Measurements from ENCODE around the gene ARHGEF1. TPM values are rescaled to one million over a fixed set of nuclear protein-coding genes. Genes with fewer than 3 reads are reported as not detected.

Gene ARHGEF1
- total and polyA plus RNA-seq, 7 experiments from 2014 or later, result 184 to 1,236 (median 1,084) TPM

- H3K36me3 Mint-ChIP-seq, result peaks cover 0 to 5% (median 4%) of the 10 kb centered on the region in 5 donors
- POLR2A ChIA-PET, result interaction anchor here (0.5 to 11.3 kb wide), 5 partner anchors 8 to 50 kb away, joined by 3 to 565 read pairs (median 43); partner anchors contain the start of genes ARHGEF1, ERFL and RPS19
- no peak for ATAC-seq
- H3K9me3 Mint-ChIP-seq, result peaks cover 0 to 4% (median 0%) of the 10 kb centered on the region in 11 donors
- Histone ChIP-seq H3K27ac (ENCODE audit: low read depth, low read length) (peak overlapping the region; percentile 86), H3K9me3 (ENCODE audit: control insufficient read depth in 2 of 3, low read length in 3 of 3) (no peaks in the 10 kb centered on the region), H3K27me3 (ENCODE audit: control insufficient read depth in 2 of 2, insufficient read depth in 2 of 2, low read length in 2 of 2) (no peaks in the 10 kb centered on the region), H3K4me3 (ENCODE audit: low read length) (peak overlapping the region; percentile 15), H3K36me3 (ENCODE audit: control insufficient read depth in 2 of 3, insufficient read depth in 3 of 3, low read length in 3 of 3) (peaks cover 0 to 2% (median 0%) of the 10 kb centered on the region in 3 experiments), H3K4me1 (ENCODE audit: control insufficient read depth in 2 of 2, insufficient read depth in 2 of 2, low read length in 2 of 2) (peaks cover 74 to 80% of the 10 kb centered on the region in 2 donors)
- H3K27ac Mint-ChIP-seq, result peak overlapping the region; percentile 94 to 99 (median 98)
- H3K4me3 Mint-ChIP-seq, result peak overlapping the region in 8 of 10 donors; percentile 60 to 82 (median 76)
- peak in 1 of 9 donors; percentile 30 for DNase-seq
- CTCF ChIA-PET, result interaction anchor here (0.6 to 8.7 kb wide), 2 partner anchors 9 to 20 kb away, joined by 3 to 151 read pairs; no protein-coding TSS in a partner anchor
- no peaks in the 10 kb centered on the region for H3K27me3 Mint-ChIP-seq
- intact Hi-C loops (cut with micrococcal nuclease), result no loop called here
- peaks cover 35 to 85% (median 59%) of the 10 kb centered on the region in 7 donors for H3K4me1 Mint-ChIP-seq
Observed at GRCh38 chr19:41877916-41878905, 4.8 kb upstream of the ARHGEF1 start.

GRCh38 chr19:41879080-41879479 is 3.9 kb upstream of the ARHGEF1 start:
- peaks cover 32 to 77% (median 54%) of the 10 kb centered on the region in 7 donors for H3K4me1 Mint-ChIP-seq
- Histone ChIP-seq H3K27ac (ENCODE audit: low read depth, low read length) (peak overlapping the region; percentile 86), H3K4me3 (ENCODE audit: low read length) (no peak overlapping the region), H3K36me3 (ENCODE audit: control insufficient read depth in 2 of 3, insufficient read depth in 3 of 3, low read length in 3 of 3) (peaks cover 0 to 10% (median 0%) of the 10 kb centered on the region in 3 experiments), H3K9me3 (ENCODE audit: control insufficient read depth in 2 of 3, low read length in 3 of 3) (no peaks in the 10 kb centered on the region), H3K4me1 (ENCODE audit: control insufficient read depth in 2 of 2, insufficient read depth in 2 of 2, low read length in 2 of 2) (peaks cover 66 to 72% of the 10 kb centered on the region in 2 donors), H3K27me3 (ENCODE audit: control insufficient read depth in 2 of 2, insufficient read depth in 2 of 2, low read length in 2 of 2) (no peaks in the 10 kb centered on the region)
- no peak for DNase-seq
- peaks cover 6 to 12% (median 10%) of the 10 kb centered on the region in 5 donors for H3K36me3 Mint-ChIP-seq
- ChIA-PET POLR2A (interaction anchor here (0.5 to 11.3 kb wide), 3 partner anchors 8 to 33 kb away, joined by 3 to 565 read pairs (median 7); partner anchors contain the start of gene ARHGEF1), CTCF (no interaction called here)
- intact Hi-C loops (cut with micrococcal nuclease), result no loop called here
- peaks cover 0 to 4% (median 0%) of the 10 kb centered on the region in 11 donors for H3K9me3 Mint-ChIP-seq
- no peak for ATAC-seq
- peak overlapping the region in 8 of 9 donors; percentile 94 to 99 (median 98) for H3K27ac Mint-ChIP-seq
- H3K27me3 Mint-ChIP-seq, result no peaks in the 10 kb centered on the region
- peak overlapping the region in 3 of 10 donors; percentile 5 to 82 (median 6) for H3K4me3 Mint-ChIP-seq

- Histone ChIP-seq H3K4me3 (ENCODE audit: low read length) (no peak overlapping the region), H3K27ac (ENCODE audit: low read depth, low read length) (peak overlapping the region; percentile 86), H3K36me3 (ENCODE audit: control insufficient read depth in 2 of 3, insufficient read depth in 3 of 3, low read length in 3 of 3) (peaks cover 0 to 16% (median 0%) of the 10 kb centered on the region in 3 experiments), H3K4me1 (ENCODE audit: control insufficient read depth in 2 of 2, insufficient read depth in 2 of 2, low read length in 2 of 2) (peaks cover 63 to 65% of the 10 kb centered on the region in 2 donors), H3K9me3 (ENCODE audit: control insufficient read depth in 2 of 3, low read length in 3 of 3) (no peaks in the 10 kb centered on the region), H3K27me3 (ENCODE audit: control insufficient read depth in 2 of 2, insufficient read depth in 2 of 2, low read length in 2 of 2) (no peaks in the 10 kb centered on the region)
- POLR2A ChIA-PET, result interaction anchor here (0.6 to 13.3 kb wide), 4 partner anchors 6 to 308 kb away, joined by 3 to 565 read pairs (median 12); partner anchors contain the start of genes CD79A and RPS19
- peak overlapping the region; percentile 33 to 99 (median 93) for H3K27ac Mint-ChIP-seq
- peak overlapping the region in 9 of 10 donors; percentile 8 to 73 (median 34) for H3K4me3 Mint-ChIP-seq
- peaks cover 35 to 72% (median 55%) of the 10 kb centered on the region in 7 donors for H3K4me1 Mint-ChIP-seq
- DNase-seq, result no peak
- H3K36me3 Mint-ChIP-seq, result peaks cover 6 to 14% (median 10%) of the 10 kb centered on the region in 5 donors
- no peak for ATAC-seq
- no peaks in the 10 kb centered on the region for H3K27me3 Mint-ChIP-seq
- intact Hi-C loops (cut with micrococcal nuclease), result loop anchor here (5.0 to 10.0 kb wide), 6 partner anchors 195 to 405 kb away; partner anchors contain the start of genes GRIK5 (in 2 of the 2), ZNF574 (in 2 of the 2), DEDD2 (in 1 of the 2) and GSK3A (in 1 of the 2)
- CTCF ChIA-PET, result no interaction called here
- H3K9me3 Mint-ChIP-seq, result peaks cover 0 to 4% (median 0%) of the 10 kb centered on the region in 11 donors
Observed at GRCh38 chr19:41879670-41880328, 3.2 kb upstream of the ARHGEF1 start.

GRCh38 chr19:41880329-41880708 is 2.7 kb upstream of the ARHGEF1 start:
- Histone ChIP-seq H3K4me3 (ENCODE audit: low read length) (no peak overlapping the region), H3K27ac (ENCODE audit: low read depth, low read length) (peak overlapping the region; percentile 53), H3K4me1 (ENCODE audit: control insufficient read depth in 2 of 2, insufficient read depth in 2 of 2, low read length in 2 of 2) (peaks cover 59 to 62% of the 10 kb centered on the region in 2 donors), H3K27me3 (ENCODE audit: control insufficient read depth in 2 of 2, insufficient read depth in 2 of 2, low read length in 2 of 2) (no peaks in the 10 kb centered on the region), H3K9me3 (ENCODE audit: control insufficient read depth in 2 of 3, low read length in 3 of 3) (no peaks in the 10 kb centered on the region), H3K36me3 (ENCODE audit: control insufficient read depth in 2 of 3, insufficient read depth in 3 of 3, low read length in 3 of 3) (peaks cover 0 to 16% (median 0%) of the 10 kb centered on the region in 3 experiments)
- intact Hi-C loops (cut with micrococcal nuclease), result loop anchor here (5.0 to 10.0 kb wide), 6 partner anchors 194 to 404 kb away; partner anchors contain the start of genes GRIK5 (in 2 of the 2), ZNF574 (in 2 of the 2), DEDD2 (in 1 of the 2) and GSK3A (in 1 of the 2)
- H3K36me3 Mint-ChIP-seq, result peaks cover 10 to 16% (median 10%) of the 10 kb centered on the region in 5 donors
- H3K4me3 Mint-ChIP-seq, result peak overlapping the region in 9 of 10 donors; percentile 8 to 73 (median 34)
- peaks cover 0 to 4% (median 0%) of the 10 kb centered on the region in 11 donors for H3K9me3 Mint-ChIP-seq
- H3K27me3 Mint-ChIP-seq, result no peaks in the 10 kb centered on the region
- ATAC-seq (no peak), DNase-seq (no peak)
- CTCF ChIA-PET, result no interaction called here
- POLR2A ChIA-PET, result interaction anchor here (0.6 to 13.3 kb wide), 4 partner anchors 7 to 308 kb away, joined by 3 to 565 read pairs (median 12); partner anchors contain the start of genes CD79A and RPS19
- H3K4me1 Mint-ChIP-seq, result peaks cover 39 to 74% (median 57%) of the 10 kb centered on the region in 7 donors
- H3K27ac Mint-ChIP-seq, result peak overlapping the region; percentile 24 to 99 (median 93)

- peaks cover 39 to 57% (median 47%) of the 10 kb centered on the region in 7 donors for H3K4me1 Mint-ChIP-seq
- peaks cover 34 to 44% of the 10 kb centered on the region in 2 donors for H3K4me1 ChIP-seq (ENCODE audit: control insufficient read depth in 2 of 2, insufficient read depth in 2 of 2, low read length in 2 of 2)
- ChIA-PET POLR2A (interaction anchor here (0.9 to 13.3 kb wide), 8 partner anchors 9 to 68 kb away, joined by 3 to 565 read pairs (median 94); partner anchors contain the start of genes CD79A, ERFL and RPS19), CTCF (interaction anchor here (1.0 to 9.0 kb wide), 2 partner anchors 10 to 23 kb away, joined by 3 to 151 read pairs; partner anchors contain the start of genes CD79A and RPS19)
- ATAC-seq, result no peak
- intact Hi-C loops (cut with micrococcal nuclease), result loop anchor here (5.0 to 10.0 kb wide), 6 partner anchors 191 to 401 kb away; partner anchors contain the start of genes GRIK5 (in 2 of the 2), ZNF574 (in 2 of the 2), DEDD2 (in 1 of the 2) and GSK3A (in 1 of the 2)
- H3K9me3 Mint-ChIP-seq, result peaks cover 0 to 4% (median 0%) of the 10 kb centered on the region in 11 donors
- H3K9me3 ChIP-seq (ENCODE audit: control insufficient read depth in 2 of 3, low read length in 3 of 3), result no peaks in the 10 kb centered on the region
- DNase-seq, result peak in 1 of 9 donors; percentile 31
- H3K27me3 Mint-ChIP-seq, result no peaks in the 10 kb centered on the region
- peaks cover 0 to 23% (median 0%) of the 10 kb centered on the region in 3 experiments for H3K36me3 ChIP-seq (ENCODE audit: control insufficient read depth in 2 of 3, insufficient read depth in 3 of 3, low read length in 3 of 3)
- H3K36me3 Mint-ChIP-seq, result peaks cover 19 to 40% (median 27%) of the 10 kb centered on the region in 5 donors
- no peaks in the 10 kb centered on the region for H3K27me3 ChIP-seq (ENCODE audit: control insufficient read depth in 2 of 2, insufficient read depth in 2 of 2, low read length in 2 of 2)
- H3K27ac Mint-ChIP-seq, result peak overlapping the region; percentile 93 to 99 (median 98)
- H3K4me3 ChIP-seq (ENCODE audit: low read length), result peak overlapping the region; percentile 99
- H3K4me3 Mint-ChIP-seq, result peak overlapping the region; percentile 92 to 100 (median 98)
- H3K27ac ChIP-seq (ENCODE audit: low read depth, low read length), result peak overlapping the region; percentile 84
Observed at GRCh38 chr19:41883463-41883820, 458 bp downstream of the ARHGEF1 start.

Measured in naive thymus-derived CD4-positive, alpha-beta T cell (primary cell).